BLaER1 treated with 17β-estradiol and CSF1 and Interleukin-3, amounts not matched to agents 10 nM and 100 nM (cell line): ENCODE measurements around the gene C1QL2.

Source experiments
- H3K27ac ChIP-seq, 11 experiments: shearing (Covaris generic); formaldehyde crosslinking; 2 replicates each; pipeline ENCODE4 v1.8.1; 2022
- H3K27me3 ChIP-seq, 11 experiments: shearing (Covaris generic); formaldehyde crosslinking; 2 replicates each; pipeline ENCODE4 v1.8.1; 2022
- H3K36me3 ChIP-seq, 11 experiments: shearing (Covaris generic); formaldehyde crosslinking; 2 replicates each; pipeline ENCODE4 v1.8.1; 2022
- H3K4me1 ChIP-seq, 10 experiments: shearing (Covaris generic); formaldehyde crosslinking; 2 replicates each; pipeline ENCODE4 v1.8.1; 2022
- H3K4me2 ChIP-seq, 11 experiments: shearing (Covaris generic); formaldehyde crosslinking; 2 replicates each; pipeline ENCODE4 v1.8.1; 2022
- H3K4me3 ChIP-seq, 10 experiments: shearing (Covaris generic); formaldehyde crosslinking; 2 replicates each; pipeline ENCODE4 v1.8.1; 2022
- H3K9ac ChIP-seq, 11 experiments: shearing (Covaris generic); formaldehyde crosslinking; 2 replicates each; pipeline ENCODE4 v1.8.1; 2022
- H3K9me3 ChIP-seq, 11 experiments: shearing (Covaris generic); formaldehyde crosslinking; replicated peaks in 1 of 11; 2 replicates each; pipeline ENCODE4 v1.8.1; 2022
- H4K20me1 ChIP-seq, 11 experiments: shearing (Covaris generic); formaldehyde crosslinking; 2 replicates each; pipeline ENCODE4 v1.8.1; 2022
- Cebpa-rat ChIP-seq, 11 experiments: shearing (Covaris generic); IDR thresholded peaks; 2 replicates each; pipeline ENCODE4 v1.8.1; 2022

Gene C1QL2

GRCh38 chr2:119174216-119174992 is 15.9 kb upstream of the C1QL2 start:
- Histone ChIP-seq H3K9ac (no peak overlapping the region), H3K4me2 (no peak overlapping the region), H3K9me3 (no peaks in the 10 kb centered on the region), H3K27me3 (no peaks in the 10 kb centered on the region), H3K27ac (no peak overlapping the region), H4K20me1 (0 out of 22 replicates have a peak, but pooled peaks cover 0 to 2% (median 0%) of the 10 kb centered on the region in 11 experiments), H3K4me1 (no peaks in the 10 kb centered on the region; a peak in 1 of 20 replicates), H3K36me3 (no peaks in the 10 kb centered on the region), H3K4me3 (no peak overlapping the region)
- no peak for TF ChIP-seq Cebpa-rat (IDR thresholded peaks at IDR 0.05)

- Histone ChIP-seq H3K27me3 (no peaks in the 10 kb centered on the region), H4K20me1 (0 out of 22 replicates have a peak, but pooled peaks cover 0 to 10% (median 0%) of the 10 kb centered on the region in 11 experiments), H3K4me2 (no peak overlapping the region), H3K36me3 (no peaks in the 10 kb centered on the region), H3K27ac (no peak overlapping the region), H3K4me1 (no peaks in the 10 kb centered on the region; a peak in 1 of 20 replicates), H3K9me3 (no peaks in the 10 kb centered on the region), H3K9ac (no peak overlapping the region), H3K4me3 (no peak overlapping the region)
- no peak for TF ChIP-seq Cebpa-rat (IDR thresholded peaks at IDR 0.05)
Observed at GRCh38 chr2:119173556-119174060, 15.1 kb upstream of the C1QL2 start.

GRCh38 chr2:119170504-119170903 is 12.0 kb upstream of the C1QL2 start:
- Histone ChIP-seq H3K4me2 (no peak overlapping the region), H3K36me3 (no peaks in the 10 kb centered on the region), H3K4me1 (no peaks in the 10 kb centered on the region; a peak in 1 of 20 replicates), H4K20me1 (peaks cover 0 to 24% (median 0%) of the 10 kb centered on the region in 11 experiments; a peak in 2 of 22 replicates), H3K27ac (no peak overlapping the region), H3K9ac (no peak overlapping the region), H3K4me3 (no peak overlapping the region), H3K27me3 (no peaks in the 10 kb centered on the region), H3K9me3 (no peaks in the 10 kb centered on the region)
- no peak for TF ChIP-seq Cebpa-rat (IDR thresholded peaks at IDR 0.05)

GRCh38 chr2:119169717-119170116 is 11.2 kb upstream of the C1QL2 start:
- Histone ChIP-seq H3K27ac (no peak overlapping the region), H3K9me3 (no peaks in the 10 kb centered on the region), H3K36me3 (no peaks in the 10 kb centered on the region), H3K4me1 (no peaks in the 10 kb centered on the region; a peak in 1 of 20 replicates), H3K4me3 (no peak overlapping the region), H3K27me3 (no peaks in the 10 kb centered on the region), H3K9ac (no peak overlapping the region), H4K20me1 (peaks cover 0 to 24% (median 0%) of the 10 kb centered on the region in 11 experiments; a peak in 2 of 22 replicates), H3K4me2 (no peak overlapping the region)
- TF ChIP-seq Cebpa-rat (IDR thresholded peaks at IDR 0.05) = no peak

- no peaks in the 10 kb centered on the region for H4K20me1 ChIP-seq
- no peak overlapping the region for H3K4me3 ChIP-seq
- peak overlapping the region in 1 of 11 experiments; percentile 18; a peak in 1 of 22 replicates for H3K4me2 ChIP-seq
- H3K36me3 ChIP-seq = no peaks in the 10 kb centered on the region
- peaks cover 25 to 35% (median 32%) of the 10 kb centered on the region in 11 experiments for H3K9me3 ChIP-seq
- peaks cover 0 to 6% (median 0%) of the 10 kb centered on the region in 10 experiments; a peak in 2 of 20 replicates for H3K4me1 ChIP-seq
- TF ChIP-seq Cebpa-rat (IDR thresholded peaks at IDR 0.05) = no peak
- no peak overlapping the region for H3K9ac ChIP-seq
- no peak overlapping the region for H3K27ac ChIP-seq
- H3K27me3 ChIP-seq = peaks cover 19 to 23% (median 21%) of the 10 kb centered on the region in 11 experiments
Observed at GRCh38 chr2:119160361-119160990, 1.9 kb upstream of the C1QL2 start.

GRCh38 chr2:119157850-119158511 is 570 bp downstream of the C1QL2 start:
- Histone ChIP-seq H3K27ac (no peak overlapping the region), H3K4me2 (no peak overlapping the region), H3K9ac (no peak overlapping the region), H3K36me3 (no peaks in the 10 kb centered on the region), H3K9me3 (peaks cover 25 to 35% (median 32%) of the 10 kb centered on the region in 11 experiments), H3K4me1 (peaks cover 0 to 8% (median 0%) of the 10 kb centered on the region in 10 experiments; a peak in 2 of 20 replicates), H3K27me3 (peaks cover 25 to 35% (median 29%) of the 10 kb centered on the region in 11 experiments), H3K4me3 (no peak overlapping the region), H4K20me1 (0 out of 22 replicates have a peak, but pooled peaks cover 0 to 11% (median 0%) of the 10 kb centered on the region in 11 experiments)
- no peak for TF ChIP-seq Cebpa-rat (IDR thresholded peaks at IDR 0.05)

- no peak for TF ChIP-seq Cebpa-rat (IDR thresholded peaks at IDR 0.05)
- Histone ChIP-seq H3K4me2 (no peak overlapping the region), H3K27ac (no peak overlapping the region), H3K9me3 (peaks cover 25 to 35% (median 32%) of the 10 kb centered on the region in 11 experiments), H3K4me1 (peaks cover 0 to 8% (median 0%) of the 10 kb centered on the region in 10 experiments; a peak in 2 of 20 replicates), H3K27me3 (peaks cover 25 to 35% (median 29%) of the 10 kb centered on the region in 11 experiments), H4K20me1 (0 out of 22 replicates have a peak, but pooled peaks cover 0 to 11% (median 0%) of the 10 kb centered on the region in 11 experiments), H3K36me3 (no peaks in the 10 kb centered on the region), H3K4me3 (no peak overlapping the region), H3K9ac (no peak overlapping the region)
Observed at GRCh38 chr2:119156891-119157773, 1.4 kb downstream of the C1QL2 start.
